Large intestine (tissue), 3 donors: Measurements from ENCODE around the gene TTYH2. TPM values are rescaled to one million over a fixed set of nuclear protein-coding genes. Genes with fewer than 3 reads are reported as not detected.
"Not testable (repeated sequence)": the region's sequence is repeated elsewhere in the genome, so short reads cannot be mapped to it uniquely, and the experiment has no call there.

Source experiments
- DNase-seq, 2 donors: peaks; one replicate each; pipeline versions ENCODE4 v3.0.0 to v3.0.0-alpha.2; 2013
- H3K27ac ChIP-seq: one replicate; pipeline ENCODE4 v1.5.1; 2013; ENCODE audit warnings: low read length
- H3K27me3 ChIP-seq: 2 replicates; pipeline ENCODE4 v1.6.1; 2013; ENCODE audit warnings: low read length; ENCODE audit not compliant: control insufficient read depth, insufficient read depth
- H3K36me3 ChIP-seq: 2 replicates; pipeline ENCODE4 v1.6.1; 2013; ENCODE audit warnings: low read length; ENCODE audit not compliant: control insufficient read depth, insufficient read depth
- H3K4me1 ChIP-seq: one replicate; pipeline ENCODE4 v1.6.1; 2013; ENCODE audit warnings: low read length; ENCODE audit not compliant: control insufficient read depth, insufficient read depth
- H3K4me3 ChIP-seq: one replicate; pipeline ENCODE4 v1.5.1; 2013; ENCODE audit warnings: low read length
- H3K9me3 ChIP-seq: one replicate; pipeline ENCODE4 v1.6.1; 2013; ENCODE audit warnings: mild to moderate bottlenecking, low read depth, low read length, moderate library complexity; ENCODE audit not compliant: control insufficient read depth
- WGBS: methylation state at CpG from one replicate; pipeline ENCODE4 v1.1.5; 2013; ENCODE audit warnings: low lambda C conversion rate; ENCODE audit not compliant: insufficient coverage; 5-methylcytosine and 5-hydroxymethylcytosine counted together
- polyA plus RNA-seq: library from polyadenylated mRNA; unstranded; fragments of 120-200 nt; gene quantifications from one replicate; pipeline ENCODE4 v1.2.1, GENCODE V29; 2013

TTYH2 gene
- polyA plus RNA-seq, 1 donor: 60.8 TPM

GRCh38 chr17:74179576-74179975 lies 33.8 kb upstream of the TTYH2 start:
- peaks cover 39% of the 10 kb centered on the region for H3K27me3 ChIP-seq
- no CpG with 5 or more reads among the region's 4 CpGs for WGBS

DNA sequence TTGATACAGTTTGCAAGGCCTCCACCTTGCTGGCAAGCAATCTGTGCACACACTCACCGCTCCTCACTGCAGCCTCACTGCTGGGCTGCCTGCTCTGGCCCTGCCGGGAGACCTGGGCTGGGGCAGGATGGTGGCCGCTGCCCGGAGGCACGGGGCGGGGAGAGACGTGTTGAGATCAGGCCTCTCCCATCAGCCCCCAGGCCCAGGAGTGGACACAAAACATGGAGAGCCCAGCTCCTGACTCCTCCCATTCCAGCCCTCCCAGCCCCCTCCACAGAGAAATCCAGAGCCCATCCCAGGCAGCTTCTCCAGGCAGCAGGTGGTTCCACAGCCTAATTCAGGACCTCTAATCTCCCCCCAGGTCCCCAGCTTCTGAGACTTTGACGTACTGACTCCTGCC lies 33.0 kb upstream of the TTYH2 start:
- no peak overlapping the region for H3K27ac ChIP-seq
- H3K27me3 ChIP-seq: peaks cover 33% of the 10 kb centered on the region
- H3K4me1 ChIP-seq: no peaks in the 10 kb centered on the region
- no peaks in the 10 kb centered on the region for H3K36me3 ChIP-seq
- H3K9me3 ChIP-seq: no peaks in the 10 kb centered on the region
- DNase-seq: no peak
- no CpG with 5 or more reads among the region's 8 CpGs for WGBS
- no peak overlapping the region for H3K4me3 ChIP-seq

More at GRCh38 chr17:74179576-74179975, 33.8 kb upstream of the TTYH2 start:
- Histone ChIP-seq H3K4me3 (no peak overlapping the region), H3K9me3 (no peaks in the 10 kb centered on the region), H3K27ac (no peak overlapping the region), H3K36me3 (no peaks in the 10 kb centered on the region), H3K4me1 (no peaks in the 10 kb centered on the region)
- no peak for DNase-seq

GRCh38 chr17:74181341-74181740 lies 32.0 kb upstream of the TTYH2 start:
- Histone ChIP-seq H3K4me3 (no peak overlapping the region), H3K27ac (no peak overlapping the region), H3K36me3 (no peaks in the 10 kb centered on the region), H3K9me3 (no peaks in the 10 kb centered on the region), H3K27me3 (peaks cover 24% of the 10 kb centered on the region), H3K4me1 (no peaks in the 10 kb centered on the region)
- WGBS: 100% methylated on average over 1 of the region's 4 CpGs
- no peak for DNase-seq

DNA sequence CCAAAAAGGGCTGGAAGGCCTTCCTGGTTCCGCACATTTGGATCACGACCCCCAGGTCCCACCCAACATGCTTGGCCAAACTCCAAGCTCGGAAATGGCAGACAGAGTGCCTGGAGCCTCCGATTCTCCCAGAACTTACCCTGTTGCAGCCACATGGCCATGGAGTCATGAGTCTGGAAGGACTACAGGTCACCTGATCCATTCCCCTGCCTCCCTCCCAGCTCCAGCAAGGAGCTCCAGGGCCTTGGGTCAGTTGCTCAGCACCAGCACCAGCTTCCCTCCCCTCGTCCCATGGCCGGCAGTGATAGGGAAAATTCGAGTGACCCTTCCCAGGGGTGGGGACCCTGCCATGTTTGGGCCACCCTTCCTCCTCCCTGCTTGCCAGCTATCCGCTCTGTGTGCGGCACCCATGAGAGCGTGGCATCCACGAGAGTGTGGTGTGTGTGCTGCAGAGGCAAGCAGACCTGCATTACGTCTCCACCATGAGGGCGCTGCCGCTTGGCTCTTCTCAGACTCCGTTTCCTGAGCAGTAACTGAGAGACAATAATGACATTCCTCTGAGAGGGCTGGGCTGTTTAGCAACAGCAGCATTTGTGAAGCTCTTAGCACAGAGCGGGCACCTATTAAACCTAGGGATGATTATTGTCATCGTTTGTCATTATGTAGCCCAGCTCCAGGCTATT lies 31.2 kb upstream of the TTYH2 start:
- no peak for DNase-seq
- Histone ChIP-seq H3K27ac (no peak overlapping the region), H3K36me3 (no peaks in the 10 kb centered on the region), H3K27me3 (peaks cover 23% of the 10 kb centered on the region), H3K9me3 (no peaks in the 10 kb centered on the region), H3K4me3 (no peak overlapping the region), H3K4me1 (no peaks in the 10 kb centered on the region)
- WGBS: no CpG with 5 or more reads among the region's 17 CpGs

- no peak overlapping the region for H3K4me3 ChIP-seq
- WGBS: no CpG with 5 or more reads among the region's 9 CpGs
- no peak overlapping the region for H3K27ac ChIP-seq
- DNase-seq: no peak
- H3K4me1 ChIP-seq: no peaks in the 10 kb centered on the region
- no peaks in the 10 kb centered on the region for H3K9me3 ChIP-seq
- H3K36me3 ChIP-seq: no peaks in the 10 kb centered on the region
- H3K27me3 ChIP-seq: peaks cover 34% of the 10 kb centered on the region
These were observed 30.0 kb upstream of the TTYH2 start for GRCh38 chr17:74183411-74183810.

DNA sequence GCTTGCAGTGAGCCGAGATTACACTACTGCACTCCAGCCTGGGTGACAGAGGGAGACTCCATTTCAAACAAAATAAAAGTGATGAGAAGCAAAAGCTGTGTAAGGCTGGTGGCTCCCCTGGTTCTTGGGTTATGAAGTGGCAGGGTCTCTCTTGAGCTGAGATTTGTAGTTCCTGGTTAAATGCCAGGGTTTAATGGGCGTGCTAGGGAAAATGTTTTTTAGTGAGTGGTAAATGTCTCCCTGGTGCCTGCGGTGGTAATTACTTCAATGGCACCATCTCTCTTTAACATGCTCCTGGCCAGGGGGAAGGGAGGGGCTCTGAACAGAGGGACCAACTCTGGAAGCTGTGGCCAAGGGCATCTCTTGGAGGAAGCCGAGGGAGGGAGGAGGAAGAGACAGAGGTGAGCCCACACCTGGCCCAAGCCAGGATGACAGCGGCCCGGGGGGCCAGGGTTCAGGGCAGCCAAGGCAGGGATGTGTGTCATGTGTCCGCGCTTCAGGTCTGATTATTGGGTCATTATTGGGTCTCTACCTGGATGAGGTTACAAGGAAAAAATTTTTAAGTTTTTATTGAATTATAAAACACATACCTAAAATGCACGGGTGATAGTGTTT lies 27.7 kb upstream of the TTYH2 start:
- H3K27me3 ChIP-seq: peaks cover 19% of the 10 kb centered on the region
- H3K9me3 ChIP-seq: no peaks in the 10 kb centered on the region
- H3K4me1 ChIP-seq: no peaks in the 10 kb centered on the region
- no peaks in the 10 kb centered on the region for H3K36me3 ChIP-seq
- H3K27ac ChIP-seq: no peak overlapping the region
- no peak overlapping the region for H3K4me3 ChIP-seq
- 20% methylated on average over 1 of the region's 9 CpGs for WGBS
- no peak for DNase-seq

DNA sequence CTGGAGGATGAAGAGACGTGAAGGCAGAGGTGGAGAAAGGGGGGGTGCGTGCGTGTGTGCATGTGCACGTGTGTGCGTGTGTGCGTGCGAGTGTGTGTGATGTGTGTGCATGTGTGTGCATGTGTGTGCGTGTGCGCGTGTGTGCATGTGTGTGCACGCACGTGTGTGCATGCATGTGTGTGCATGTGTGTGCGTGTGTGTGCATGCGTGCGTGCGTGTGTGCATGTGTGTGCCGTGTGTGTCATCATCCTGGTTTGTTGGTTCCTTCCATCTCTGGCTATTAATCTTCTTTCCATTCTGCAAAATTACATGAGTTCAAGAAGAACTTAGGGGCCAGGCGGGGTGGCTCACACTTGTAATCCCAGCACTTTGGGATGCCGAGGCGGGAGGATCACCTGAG lies 26.9 kb upstream of the TTYH2 start:
- 100% methylated on average over 1 of the region's 20 CpGs for WGBS
- Histone ChIP-seq H3K27ac (no peak overlapping the region), H3K27me3 (peaks cover 15% of the 10 kb centered on the region), H3K36me3 (no peaks in the 10 kb centered on the region), H3K4me1 (no peaks in the 10 kb centered on the region), H3K9me3 (no peaks in the 10 kb centered on the region), H3K4me3 (no peak overlapping the region)
- no peak for DNase-seq

GRCh38 chr17:74187761-74188160 lies 25.6 kb upstream of the TTYH2 start:
- WGBS: 43% methylated on average over 3 of the region's 11 CpGs
- DNase-seq: no peak

GRCh38 chr17:74188687-74189086 lies 24.7 kb upstream of the TTYH2 start:
- WGBS: 82% methylated on average over 2 of the region's 4 CpGs
- H3K9me3 ChIP-seq, H3K27ac ChIP-seq, DNase-seq, H3K36me3 ChIP-seq, H3K4me1 ChIP-seq, H3K4me3 ChIP-seq: not testable (repeated sequence)
- peaks cover 13% of the 10 kb centered on the region for H3K27me3 ChIP-seq

More at GRCh38 chr17:74187761-74188160, 25.6 kb upstream of the TTYH2 start:
- Histone ChIP-seq H3K27me3 (peaks cover 13% of the 10 kb centered on the region), H3K4me3 (no peak overlapping the region), H3K27ac (no peak overlapping the region), H3K9me3 (no peaks in the 10 kb centered on the region), H3K4me1 (no peaks in the 10 kb centered on the region), H3K36me3 (no peaks in the 10 kb centered on the region)

DNA sequence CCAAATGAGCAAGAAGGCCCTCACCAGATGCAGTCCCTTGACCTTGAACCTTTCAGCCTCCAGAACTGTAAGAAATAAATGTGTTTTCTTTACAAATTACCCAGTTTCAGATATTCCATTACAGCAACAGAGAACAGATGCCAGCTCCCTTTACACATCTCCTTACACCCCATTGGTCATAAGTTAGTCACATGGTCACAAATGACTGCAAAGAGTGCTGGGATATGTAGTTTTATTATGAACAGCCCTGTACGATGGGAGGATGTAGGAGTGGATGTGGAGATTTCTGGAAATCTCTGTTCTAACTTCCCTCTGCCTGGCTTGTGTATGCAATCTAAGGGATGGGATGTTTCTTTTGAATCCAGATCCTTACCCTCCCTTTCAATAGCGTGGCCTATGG lies 23.2 kb upstream of the TTYH2 start:
- H3K27ac ChIP-seq: no peak overlapping the region
- peaks cover 9% of the 10 kb centered on the region for H3K4me1 ChIP-seq
- H3K36me3 ChIP-seq: no peaks in the 10 kb centered on the region
- H3K4me3 ChIP-seq: no peak overlapping the region
- peak; percentile 22 to 46 for DNase-seq
- no CpG with 5 or more reads among the region's 2 CpGs for WGBS
- peaks cover 16% of the 10 kb centered on the region for H3K27me3 ChIP-seq
- H3K9me3 ChIP-seq: no peaks in the 10 kb centered on the region
